K562 (cell line): ENCODE measurements around the gene SAPCD1. TPM values are rescaled to one million over a fixed set of nuclear protein-coding genes. Genes with fewer than 3 reads are reported as not detected.

Experiments used
- ATAC-seq: fragments of 200-7000 bp; cut with Tn5 transposase; 3 replicates; pipeline ENCODE4 v1.9.1; 2020; ENCODE audit warnings: moderate library complexity
- BruUV-seq: library from RNA; stranded (reverse); fragments of 400-500 nt; replicated peaks from 2 replicates; lab custom pipeline; 2021; lab: Mats Ljungman, UMichigan
- CTCF ChIA-PET: fragments of 300-600 bp; formaldehyde crosslinking; extraction: SDS; loops from one replicate; lab custom pipeline; 2021; ENCODE audit warnings: low intra/inter-chr PET ratio; lab: Yijun Ruan, JAX
- POLR2A ChIA-PET: fragments of 300-600, 350-650 bp; sonication (Branson Sonifier 250); formaldehyde crosslinking; extraction: SDS; loops from one replicate; lab custom pipeline; 2021; ENCODE audit warnings: antibody characterized with exemption, inconsistent platforms; lab: Yijun Ruan, JAX
- DNase-seq, 4 experiments: peaks; one replicate each; pipeline versions ENCODE4 v3.0.0 to v3.0.0-alpha.2; 2011 to 2018; ENCODE audit warnings: low spot score in 3 of 4, mixed read lengths in 3 of 4; ENCODE audit errors: extremely low read depth in 1 of 4
- FAIRE-seq: peaks from 2 replicates; lab custom pipeline; 2011; peaks lifted over from hg19 to GRCh38; lab: Jason Lieb, UNC
- H2AFZ ChIP-seq: 2 replicates; pipeline ENCODE4 v1.6.0; 2011; ENCODE audit warnings: low read depth, low read length, control low read depth, inconsistent platforms
- H3K27ac ChIP-seq: fragments of 200-600 bp; 3 replicates; pipeline ENCODE4 v1.8.0; 2011; ENCODE audit warnings: low read depth, mild to moderate bottlenecking, control low read depth, inconsistent platforms, low read length, moderate library complexity, mixed read lengths; ENCODE audit errors: extremely low read depth
- H3K27me3 ChIP-seq, 2 experiments: fragments of 300-600 bp in 1 of 2; 2 replicates in 1 of 2; 3 replicates in 1 of 2; pipeline versions ENCODE4 v1.6.0 to v1.8.0; 2011; ENCODE audit warnings: inconsistent platforms in 2 of 2, low read length in 2 of 2, mild to moderate bottlenecking in 1 of 2, mixed read lengths in 1 of 2, moderate library complexity in 1 of 2; ENCODE audit not compliant: control insufficient read depth in 2 of 2, insufficient read depth in 2 of 2
- H3K36me3 ChIP-seq: fragments of 300-600 bp; 3 replicates; pipeline ENCODE4 v1.8.0; 2011; ENCODE audit warnings: mild to moderate bottlenecking, low read length, inconsistent platforms; ENCODE audit not compliant: control insufficient read depth, insufficient read depth
- H3K4me1 ChIP-seq, 2 experiments: fragments of 200-600 bp in 1 of 2; replicated peaks in 1 of 2; 2 replicates in 1 of 2; 3 replicates in 1 of 2; pipeline versions ENCODE4 v1.5.1 to v1.8.0; 2011; ENCODE audit warnings: inconsistent platforms in 2 of 2, low read length in 2 of 2, mild to moderate bottlenecking in 1 of 2, mixed read lengths in 1 of 2, moderate library complexity in 1 of 2; ENCODE audit not compliant: control insufficient read depth in 2 of 2, insufficient read depth in 2 of 2
- H3K4me2 ChIP-seq: 2 replicates; pipeline ENCODE4 v1.6.1; 2011; ENCODE audit warnings: low read length, control low read depth, inconsistent platforms, mixed read lengths; ENCODE audit not compliant: insufficient read depth
- H3K4me3 ChIP-seq: fragments of 200-600 bp; sonication (generic), shearing (Covaris generic); 2 replicates; pipeline ENCODE4 v1.5.1; 2016; ENCODE audit warnings: control low read depth, inconsistent platforms
- H3K79me2 ChIP-seq: fragments of 200-600 bp; 3 replicates; pipeline ENCODE4 v1.8.0; 2011; ENCODE audit warnings: low read length, inconsistent platforms; ENCODE audit not compliant: control insufficient read depth, insufficient read depth
- H3K9ac ChIP-seq, 2 experiments: 2 replicates each; pipeline versions ENCODE4 v1.6.0 to v1.6.1; 2011; ENCODE audit warnings: low read depth in 2 of 2, low read length in 2 of 2, control low read depth in 1 of 2, inconsistent platforms in 1 of 2, mild to moderate bottlenecking in 1 of 2, mixed read lengths in 1 of 2; ENCODE audit not compliant: insufficient read depth in 1 of 2
- H3K9me1 ChIP-seq: one replicate; pipeline ENCODE4 v1.6.0; 2011; ENCODE audit warnings: inconsistent platforms, mild to moderate bottlenecking, low read length, moderate library complexity; ENCODE audit not compliant: control insufficient read depth, insufficient read depth
- H3K9me3 ChIP-seq: replicated peaks from 2 replicates; pipeline ENCODE4 v1.5.1; 2011; ENCODE audit warnings: low read depth, low read length, inconsistent platforms; ENCODE audit not compliant: control insufficient read depth, insufficient read depth
- H4K20me1 ChIP-seq: replicated peaks from 2 replicates; pipeline ENCODE4 v1.6.1; 2011; ENCODE audit warnings: low read length, inconsistent platforms, mixed read lengths; ENCODE audit not compliant: control insufficient read depth, insufficient read depth
- ATF1 ChIP-seq, 2 experiments: fragments of 450-650 bp in 1 of 2; IDR thresholded peaks; 2 replicates each; pipeline ENCODE4 v1.6.1; 2016; ENCODE audit warnings: missing compliant biosample characterization in 1 of 2, missing genetic modification characterization in 1 of 2
- HNRNPUL1 ChIP-seq: fragments of 200-400 bp; formaldehyde crosslinking; IDR thresholded peaks from 2 replicates; pipeline ENCODE4 v1.6.1; 2017; ENCODE audit warnings: low read length
- NFIX ChIP-seq: fragments of 250-450 bp; sonication (Bioruptor Pico); IDR thresholded peaks from 2 replicates; pipeline ENCODE4 v1.4.0; 2020; ENCODE audit warnings: low read depth, mild to moderate bottlenecking, moderate library complexity
- PHF21A ChIP-seq: fragments of 450-650 bp; IDR thresholded peaks from 2 replicates; pipeline ENCODE4 v1.6.1; 2017; ENCODE audit warnings: low read depth, borderline replicate concordance
- PML ChIP-seq: IDR thresholded peaks from 2 replicates; pipeline ENCODE4 v1.6.1; 2012; ENCODE audit warnings: low read length, inconsistent platforms
- TEAD2 ChIP-seq: fragments of 450-650 bp; IDR thresholded peaks from 2 replicates; pipeline ENCODE4 v1.6.1; 2016; ENCODE audit warnings: missing genetic modification characterization, control low read depth, missing compliant biosample characterization
- U2AF2 ChIP-seq: fragments of 200-400 bp; formaldehyde crosslinking; optimal IDR thresholded peaks from 2 replicates; pipeline ENCODE3; 2017; ENCODE audit warnings: low read depth, mild to moderate bottlenecking, low read length
- ZBED1 ChIP-seq: IDR thresholded peaks from 2 replicates; pipeline ENCODE4 v1.6.1; 2014
- ZNF707 ChIP-seq: fragments of 250-450 bp; sonication (Bioruptor Pico); conservative IDR thresholded peaks from 2 replicates; pipeline ENCODE4 v1.8.0; 2022; ENCODE audit warnings: inconsistent platforms, mild to moderate bottlenecking, moderate library complexity
- WGBS: fragments of 100-300 bp; shearing (Covaris generic); methylation state at CpG from one replicate; pipeline ENCODE4 v1.1.6; 2016; ENCODE audit warnings: low coverage, mixed read lengths; ENCODE audit not compliant: insufficient coverage; ENCODE audit errors: missing lambda C conversion rate; 5-methylcytosine and 5-hydroxymethylcytosine counted together
- in situ Hi-C: fragments of 300-500 bp; cut with MboI; formaldehyde crosslinking; loops from 4 replicates; pipeline ENCODE4 v1.15.0; 2018; ENCODE audit warnings: inconsistent platforms, mixed read lengths
- intact Hi-C: fragments of 100-400 bp; cut with micrococcal nuclease; formaldehyde crosslinking; loops from 2 replicates; pipeline ENCODE4 v1.14.2; 2022
- polyA plus RNA-seq, 8 experiments: library from polyadenylated mRNA; depleted of rRNA in 4 of 8; stranded (reverse) in 5 of 8; unstranded in 3 of 8; fragments of >200 nt; fragmentation: Nextera tagmentation in 2 of 8; fragmentation: Illumina TruSeq in 1 of 8; extraction: Ambion mirVana in 2 of 8; extraction: Trizol in 1 of 8; gene quantifications; 2 replicates each; pipeline versions ENCODE4 v1.2.1 to v1.2.3, GENCODE V29; 2011 to 2014; ENCODE audit warnings: inconsistent platforms in 1 of 8, missing spikeins in 1 of 8
- total RNA-seq, 7 experiments: library from RNA; depleted of rRNA in 6 of 7; stranded (reverse); fragments of >200 nt in 6 of 7; fragmentation: Illumina TruSeq in 2 of 7; extraction: Trizol in 2 of 7; gene quantifications; 2 replicates each; pipeline versions ENCODE4 v1.2.1 to v1.2.3, GENCODE V29; 2011 to 2021; ENCODE audit warnings: low replicate concordance in 1 of 7
- TF ChIP-seq, protein P1 (sequence below): sonication (generic); formaldehyde crosslinking; IDR thresholded peaks from 2 replicates; pipeline ENCODE4 v1.8.0; 2023; ENCODE audit warnings: missing genetic modification reagents, mild to moderate bottlenecking, borderline replicate concordance
- TF ChIP-seq, protein P2 (sequence below): sonication (generic); formaldehyde crosslinking; IDR thresholded peaks from 2 replicates; pipeline ENCODE4 v1.8.0; 2022; ENCODE audit warnings: missing genetic modification reagents, mild to moderate bottlenecking, borderline replicate concordance
- TF ChIP-seq, protein P3 (sequence below), 2 experiments: fragments of 250-450 bp in 1 of 2; fragments of 450-650 bp in 1 of 2; sonication (Bioruptor Pico) in 1 of 2; IDR thresholded peaks; 2 replicates each; pipeline versions ENCODE4 v1.6.1 to v1.8.0; 2016 to 2021; ENCODE audit warnings: mild to moderate bottlenecking in 2 of 2, moderate library complexity in 2 of 2, missing compliant biosample characterization in 1 of 2, missing genetic modification characterization in 1 of 2
- TF ChIP-seq, protein P4 (sequence below): fragments of 450-650 bp; IDR thresholded peaks from 2 replicates; pipeline ENCODE4 v1.7.0; 2016; ENCODE audit warnings: borderline replicate concordance

The SAPCD1 gene
- total and polyA plus RNA-seq, 9 of the 15 experiments (the other 6 are each of a cell fraction or from before 2014, with no cell fraction given), result 2.6 to 30.2 (median 7.4) TPM

DNA sequence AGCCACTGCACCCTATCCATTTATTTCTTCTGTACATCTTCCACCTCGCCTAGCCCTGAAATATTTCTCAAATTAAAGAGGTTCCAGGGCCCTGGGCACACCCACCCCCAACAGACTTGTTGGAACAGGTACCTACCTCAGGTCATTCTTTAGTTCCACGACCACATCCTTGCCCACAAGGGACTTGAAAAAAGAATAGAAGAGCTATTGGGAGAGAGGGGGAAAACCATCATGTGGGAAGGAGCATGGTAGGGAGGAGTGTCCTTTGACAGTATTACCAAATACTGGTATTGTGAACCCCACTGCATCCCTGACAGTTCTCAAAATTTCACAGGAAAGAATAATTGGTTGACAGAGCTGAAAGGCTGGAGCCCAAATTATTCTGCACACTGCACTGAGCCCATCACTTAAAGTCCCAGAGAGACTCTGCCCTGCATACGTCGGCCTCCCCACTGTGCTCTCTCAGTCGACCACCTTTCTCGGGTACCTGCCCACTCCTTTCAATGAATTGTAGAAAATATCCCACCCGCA lies 43.5 kb downstream of the SAPCD1 start:
- DNase-seq (peak in 1 of 4 experiments; percentile 39), FAIRE-seq (no peak), ATAC-seq (peak; percentile 22)
- Histone ChIP-seq H3K36me3 (peaks cover 43% of the 10 kb centered on the region; the same call in 2 of the 3 replicates), H3K9me1 (no peaks in the 10 kb centered on the region), H3K27ac (peak overlapping the region; percentile 86), H3K9ac (peak overlapping the region; percentile 93 to 94), H4K20me1 (no peaks in the 10 kb centered on the region), H2AFZ (peak overlapping the region; percentile 91), H3K79me2 (peaks cover 48% of the 10 kb centered on the region), H3K27me3 (no peaks in the 10 kb centered on the region), H3K4me1 (peaks cover 14 to 28% of the 10 kb centered on the region in 2 experiments), H3K4me3 (peak overlapping the region; percentile 66), H3K9me3 (no peaks in the 10 kb centered on the region), H3K4me2 (peak overlapping the region; percentile 96)
- intact Hi-C loops, result no loop called here
- POLR2A ChIA-PET, result interaction anchor here (0.6 to 6.3 kb wide), 25 partner anchors 8 to 324 kb away, joined by 3 to 58 read pairs (median 7); partner anchors contain the start of genes ABHD16A, BAG6, C6orf47 and CLIC1
- CTCF ChIA-PET, result no interaction called here
- BruUV-seq, result TSS peak; percentile 75
- in situ Hi-C loops, result no loop called here
- WGBS, result 2% methylated on average over 7 of the region's 7 CpGs
- no peak for TF ChIP-seq U2AF2
- TF ChIP-seq, protein P1, sequence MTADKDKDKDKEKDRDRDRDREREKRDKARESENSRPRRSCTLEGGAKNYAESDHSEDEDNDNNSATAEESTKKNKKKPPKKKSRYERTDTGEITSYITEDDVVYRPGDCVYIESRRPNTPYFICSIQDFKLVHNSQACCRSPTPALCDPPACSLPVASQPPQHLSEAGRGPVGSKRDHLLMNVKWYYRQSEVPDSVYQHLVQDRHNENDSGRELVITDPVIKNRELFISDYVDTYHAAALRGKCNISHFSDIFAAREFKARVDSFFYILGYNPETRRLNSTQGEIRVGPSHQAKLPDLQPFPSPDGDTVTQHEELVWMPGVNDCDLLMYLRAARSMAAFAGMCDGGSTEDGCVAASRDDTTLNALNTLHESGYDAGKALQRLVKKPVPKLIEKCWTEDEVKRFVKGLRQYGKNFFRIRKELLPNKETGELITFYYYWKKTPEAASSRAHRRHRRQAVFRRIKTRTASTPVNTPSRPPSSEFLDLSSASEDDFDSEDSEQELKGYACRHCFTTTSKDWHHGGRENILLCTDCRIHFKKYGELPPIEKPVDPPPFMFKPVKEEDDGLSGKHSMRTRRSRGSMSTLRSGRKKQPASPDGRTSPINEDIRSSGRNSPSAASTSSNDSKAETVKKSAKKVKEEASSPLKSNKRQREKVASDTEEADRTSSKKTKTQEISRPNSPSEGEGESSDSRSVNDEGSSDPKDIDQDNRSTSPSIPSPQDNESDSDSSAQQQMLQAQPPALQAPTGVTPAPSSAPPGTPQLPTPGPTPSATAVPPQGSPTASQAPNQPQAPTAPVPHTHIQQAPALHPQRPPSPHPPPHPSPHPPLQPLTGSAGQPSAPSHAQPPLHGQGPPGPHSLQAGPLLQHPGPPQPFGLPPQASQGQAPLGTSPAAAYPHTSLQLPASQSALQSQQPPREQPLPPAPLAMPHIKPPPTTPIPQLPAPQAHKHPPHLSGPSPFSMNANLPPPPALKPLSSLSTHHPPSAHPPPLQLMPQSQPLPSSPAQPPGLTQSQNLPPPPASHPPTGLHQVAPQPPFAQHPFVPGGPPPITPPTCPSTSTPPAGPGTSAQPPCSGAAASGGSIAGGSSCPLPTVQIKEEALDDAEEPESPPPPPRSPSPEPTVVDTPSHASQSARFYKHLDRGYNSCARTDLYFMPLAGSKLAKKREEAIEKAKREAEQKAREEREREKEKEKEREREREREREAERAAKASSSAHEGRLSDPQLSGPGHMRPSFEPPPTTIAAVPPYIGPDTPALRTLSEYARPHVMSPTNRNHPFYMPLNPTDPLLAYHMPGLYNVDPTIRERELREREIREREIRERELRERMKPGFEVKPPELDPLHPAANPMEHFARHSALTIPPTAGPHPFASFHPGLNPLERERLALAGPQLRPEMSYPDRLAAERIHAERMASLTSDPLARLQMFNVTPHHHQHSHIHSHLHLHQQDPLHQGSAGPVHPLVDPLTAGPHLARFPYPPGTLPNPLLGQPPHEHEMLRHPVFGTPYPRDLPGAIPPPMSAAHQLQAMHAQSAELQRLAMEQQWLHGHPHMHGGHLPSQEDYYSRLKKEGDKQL (CRISPR knock-in tag), result 0 out of 2 replicates have a peak, but pooled peaks have one; percentile 75
- TF ChIP-seq ATF1 (CRISPR knock-in tag; IDR thresholded peaks at IDR 0.05), result no peak
- no peak for TF ChIP-seq ATF1 (tag; IDR thresholded peaks at IDR 0.05)
- TF ChIP-seq ZNF707, result no peak
- TF ChIP-seq PML, result no peak
- TF ChIP-seq TEAD2, result no peak
- TF ChIP-seq, protein P2, sequence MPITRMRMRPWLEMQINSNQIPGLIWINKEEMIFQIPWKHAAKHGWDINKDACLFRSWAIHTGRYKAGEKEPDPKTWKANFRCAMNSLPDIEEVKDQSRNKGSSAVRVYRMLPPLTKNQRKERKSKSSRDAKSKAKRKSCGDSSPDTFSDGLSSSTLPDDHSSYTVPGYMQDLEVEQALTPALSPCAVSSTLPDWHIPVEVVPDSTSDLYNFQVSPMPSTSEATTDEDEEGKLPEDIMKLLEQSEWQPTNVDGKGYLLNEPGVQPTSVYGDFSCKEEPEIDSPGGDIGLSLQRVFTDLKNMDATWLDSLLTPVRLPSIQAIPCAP, result no peak
- TF ChIP-seq, protein P3, sequence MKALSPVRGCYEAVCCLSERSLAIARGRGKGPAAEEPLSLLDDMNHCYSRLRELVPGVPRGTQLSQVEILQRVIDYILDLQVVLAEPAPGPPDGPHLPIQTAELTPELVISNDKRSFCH (CRISPR knock-in tag; IDR thresholded peaks at IDR 0.05), result no peak
- TF ChIP-seq, protein P3 (tag; IDR thresholded peaks at IDR 0.05), result no peak
- TF ChIP-seq NFIX (CRISPR knock-in tag), result no peak
- no peak for TF ChIP-seq ZBED1
- TF ChIP-seq, protein P4, sequence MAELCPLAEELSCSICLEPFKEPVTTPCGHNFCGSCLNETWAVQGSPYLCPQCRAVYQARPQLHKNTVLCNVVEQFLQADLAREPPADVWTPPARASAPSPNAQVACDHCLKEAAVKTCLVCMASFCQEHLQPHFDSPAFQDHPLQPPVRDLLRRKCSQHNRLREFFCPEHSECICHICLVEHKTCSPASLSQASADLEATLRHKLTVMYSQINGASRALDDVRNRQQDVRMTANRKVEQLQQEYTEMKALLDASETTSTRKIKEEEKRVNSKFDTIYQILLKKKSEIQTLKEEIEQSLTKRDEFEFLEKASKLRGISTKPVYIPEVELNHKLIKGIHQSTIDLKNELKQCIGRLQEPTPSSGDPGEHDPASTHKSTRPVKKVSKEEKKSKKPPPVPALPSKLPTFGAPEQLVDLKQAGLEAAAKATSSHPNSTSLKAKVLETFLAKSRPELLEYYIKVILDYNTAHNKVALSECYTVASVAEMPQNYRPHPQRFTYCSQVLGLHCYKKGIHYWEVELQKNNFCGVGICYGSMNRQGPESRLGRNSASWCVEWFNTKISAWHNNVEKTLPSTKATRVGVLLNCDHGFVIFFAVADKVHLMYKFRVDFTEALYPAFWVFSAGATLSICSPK, result no peak
- no peak for TF ChIP-seq PHF21A
- TF ChIP-seq HNRNPUL1, result no peak
